Caki2 (cell line): ENCODE results near the gene ENO4. TPM values are rescaled to one million over a fixed set of nuclear protein-coding genes. Genes with fewer than 3 reads are reported as not detected.
A peak's percentile ranks its signal among the peaks of the same experiment; 100 is the strongest.

Source experiments
- DNase-seq: peaks from one replicate; pipeline ENCODE4 v3.0.0-alpha.2; 2015; ENCODE audit warnings: low read depth
- in situ Hi-C: cut with HindIII; loops from 2 replicates; pipeline ENCODE4 v1.10.0; 2016; ENCODE audit warnings: low sequenced_read_pairs, low pct_unique_long_range_greater_than_20kb, mixed read lengths
- total RNA-seq: library from RNA; depleted of rRNA; stranded (reverse); fragments of >200 nt; shearing (Covaris generic); gene quantifications from 2 replicates; pipeline ENCODE4 v1.2.3, GENCODE V29; 2014; ENCODE audit warnings: low replicate concordance

ENO4 gene
- total RNA-seq, 1 experiment from 2014 or later = 0.07 TPM

GRCh38 chr10:116853287-116853686 is 4.0 kb downstream of the ENO4 start:
- in situ Hi-C loops = no loop called here
- DNase-seq = no peak

GRCh38 chr10:116853701-116854100 is 4.4 kb downstream of the ENO4 start:
- no peak for DNase-seq
- in situ Hi-C loops = no loop called here

DNA sequence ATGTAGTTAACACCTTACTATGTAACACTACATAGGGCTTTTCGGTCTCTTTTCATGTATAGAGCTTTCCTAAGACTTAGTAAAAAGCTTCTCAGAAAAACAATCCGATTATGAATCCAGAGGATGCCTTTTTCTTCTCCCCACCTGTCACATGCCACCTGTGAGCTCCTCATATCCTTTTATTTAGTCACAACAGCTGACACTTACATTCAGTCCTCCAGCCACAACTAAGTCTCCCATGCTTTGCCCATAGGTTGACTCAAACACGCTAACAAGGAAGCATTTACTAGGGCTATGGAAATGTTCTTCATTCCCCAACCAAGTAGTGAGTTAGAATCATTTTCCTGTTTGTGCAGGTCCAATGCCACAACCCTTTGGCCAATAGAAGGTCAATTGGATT is 7.9 kb downstream of the ENO4 start:
- in situ Hi-C loops = no loop called here

DNA sequence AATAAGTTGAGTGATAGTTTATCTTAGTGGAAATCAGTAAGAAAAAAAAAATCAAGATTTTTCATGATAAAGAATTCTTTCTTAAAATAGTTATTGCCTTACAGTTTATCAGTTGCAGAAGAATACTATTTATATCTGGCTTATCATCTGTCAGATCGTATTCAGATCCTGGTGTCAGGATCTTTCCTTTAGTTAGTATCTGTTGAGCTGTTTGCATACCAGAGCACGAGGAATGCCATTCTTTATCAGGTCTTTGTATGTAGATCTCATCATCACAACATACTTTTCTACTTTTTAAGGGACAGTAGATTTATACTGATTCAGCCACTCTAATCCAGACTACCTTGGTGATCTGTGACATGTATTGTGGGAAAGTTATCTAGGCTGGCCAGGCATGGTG is 12.5 kb downstream of the ENO4 start:
- in situ Hi-C loops = no loop called here

More for the DNA sequence above, 7.9 kb downstream of the ENO4 start:
- DNase-seq = no peak

GRCh38 chr10:116864436-116864835 is 15.1 kb downstream of the ENO4 start:
- no peak for DNase-seq
- in situ Hi-C loops = no loop called here

More for the DNA sequence above, 12.5 kb downstream of the ENO4 start:
- DNase-seq = no peak

DNA sequence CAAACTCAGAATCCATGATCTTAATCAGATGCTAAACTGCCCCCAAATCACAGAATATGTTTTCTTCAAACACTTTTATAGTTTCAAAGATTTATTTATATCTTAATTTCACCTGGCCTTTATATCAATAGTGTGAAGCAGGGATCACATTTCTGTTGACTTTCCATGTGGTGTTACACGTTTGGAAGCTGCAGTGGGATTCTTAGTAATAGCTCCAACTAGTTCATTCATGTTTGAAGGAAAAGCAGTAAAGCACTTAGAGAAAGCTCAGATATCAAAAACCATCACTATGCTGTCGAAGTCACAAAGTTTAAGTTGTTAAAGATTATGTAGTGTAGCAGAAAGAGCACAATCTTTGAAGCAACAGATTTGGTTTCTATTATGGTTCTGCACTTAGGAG is 16.8 kb downstream of the ENO4 start:
- in situ Hi-C loops = no loop called here
- DNase-seq = no peak

DNA sequence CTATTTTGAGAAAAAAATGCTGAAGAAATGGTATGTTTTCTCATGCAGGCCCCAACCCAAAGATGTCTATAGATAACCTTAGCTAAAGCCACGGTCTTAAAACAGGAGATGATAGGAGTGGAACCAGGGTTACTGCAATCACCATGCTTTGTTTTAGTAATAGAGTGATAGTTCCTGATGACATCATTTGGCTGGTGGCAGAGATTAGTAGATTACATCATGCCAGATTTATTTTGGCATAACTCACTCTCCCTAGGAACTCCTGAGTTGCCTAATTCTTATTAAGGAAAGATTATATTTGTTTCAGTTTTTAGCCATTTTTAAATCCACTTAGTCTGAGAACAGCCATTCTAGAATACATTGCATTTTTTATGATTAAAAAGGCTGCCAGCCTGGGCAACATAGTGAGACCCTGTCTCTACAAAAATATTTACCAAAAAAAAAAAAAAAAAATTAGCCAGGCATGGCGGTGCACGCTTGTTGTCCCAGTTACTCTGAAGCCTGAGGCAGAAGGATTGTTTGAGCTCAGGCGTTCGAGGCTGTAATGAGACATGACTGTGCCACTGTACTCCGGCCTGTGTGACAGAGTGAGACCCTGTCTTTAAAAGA is 17.8 kb downstream of the ENO4 start:
- in situ Hi-C loops = no loop called here
- DNase-seq = no peak

GRCh38 chr10:116868198-116868676 is 18.9 kb downstream of the ENO4 start:
- in situ Hi-C loops = no loop called here
- no peak for DNase-seq

GRCh38 chr10:116868722-116869121 is 19.4 kb downstream of the ENO4 start:
- no peak for DNase-seq
- in situ Hi-C loops = no loop called here

GRCh38 chr10:116870949-116871348 is 21.6 kb downstream of the ENO4 start:
- in situ Hi-C loops = no loop called here
- DNase-seq = peak; percentile 37

GRCh38 chr10:116873134-116873533 is 23.8 kb downstream of the ENO4 start:
- DNase-seq = no peak
- in situ Hi-C loops = no loop called here

DNA sequence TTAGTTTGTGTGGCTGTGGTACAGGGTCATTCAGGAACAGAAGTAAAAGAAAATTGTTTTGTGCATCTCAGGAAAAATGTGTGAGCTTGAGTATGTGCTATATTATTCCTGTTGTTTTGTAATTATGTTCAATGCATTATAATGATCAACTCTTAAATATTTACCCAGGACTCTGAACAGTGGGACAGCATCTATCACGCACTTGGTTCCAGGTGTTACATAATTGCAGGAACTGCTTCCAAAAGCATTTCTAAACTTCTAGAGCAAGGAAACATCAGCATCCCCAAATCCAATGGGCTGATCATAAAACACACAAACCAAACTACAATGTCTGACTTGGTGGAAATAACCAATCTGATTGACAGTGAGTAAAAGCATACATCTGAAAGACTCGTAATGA is 26.6 kb downstream of the ENO4 start:
- in situ Hi-C loops = no loop called here
- DNase-seq = no peak

GRCh38 chr10:116877391-116877790 is 28.1 kb downstream of the ENO4 start:
- in situ Hi-C loops = no loop called here
- DNase-seq = no peak

- in situ Hi-C loops = no loop called here
These were observed 28.8 kb downstream of the ENO4 start for GRCh38 chr10:116878123-116878522.

DNA sequence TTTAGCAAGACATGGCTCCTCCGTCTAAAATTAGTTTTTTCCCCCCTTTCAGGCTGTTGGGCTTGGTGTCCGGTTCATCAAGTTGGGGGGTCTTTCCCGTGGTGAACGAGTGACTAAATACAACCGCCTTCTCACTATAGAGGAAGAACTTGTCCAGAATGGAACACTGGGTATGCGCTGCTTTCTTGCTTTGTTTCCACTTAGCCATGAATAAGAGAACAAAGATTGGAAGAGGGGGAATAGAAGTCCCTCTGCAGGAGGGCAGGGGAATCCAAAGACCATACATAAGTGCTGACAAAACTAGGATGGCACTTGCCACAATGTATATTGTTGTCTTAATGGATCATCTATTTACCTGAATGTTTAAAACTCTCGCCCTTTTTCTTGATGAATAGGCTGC is 30.5 kb downstream of the ENO4 start:
- DNase-seq = no peak
- in situ Hi-C loops = no loop called here

More at GRCh38 chr10:116878123-116878522, 28.8 kb downstream of the ENO4 start:
- no peak for DNase-seq

GRCh38 chr10:116880716-116881482 is 31.6 kb downstream of the ENO4 start:
- DNase-seq = peak; percentile 42
- in situ Hi-C loops = no loop called here

- in situ Hi-C loops = no loop called here
- DNase-seq = no peak
These were observed 33.3 kb downstream of the ENO4 start for GRCh38 chr10:116882639-116883038.

GRCh38 chr10:116886772-116887171 is 37.5 kb downstream of the ENO4 start:
- in situ Hi-C loops = no loop called here
- DNase-seq = no peak

DNA sequence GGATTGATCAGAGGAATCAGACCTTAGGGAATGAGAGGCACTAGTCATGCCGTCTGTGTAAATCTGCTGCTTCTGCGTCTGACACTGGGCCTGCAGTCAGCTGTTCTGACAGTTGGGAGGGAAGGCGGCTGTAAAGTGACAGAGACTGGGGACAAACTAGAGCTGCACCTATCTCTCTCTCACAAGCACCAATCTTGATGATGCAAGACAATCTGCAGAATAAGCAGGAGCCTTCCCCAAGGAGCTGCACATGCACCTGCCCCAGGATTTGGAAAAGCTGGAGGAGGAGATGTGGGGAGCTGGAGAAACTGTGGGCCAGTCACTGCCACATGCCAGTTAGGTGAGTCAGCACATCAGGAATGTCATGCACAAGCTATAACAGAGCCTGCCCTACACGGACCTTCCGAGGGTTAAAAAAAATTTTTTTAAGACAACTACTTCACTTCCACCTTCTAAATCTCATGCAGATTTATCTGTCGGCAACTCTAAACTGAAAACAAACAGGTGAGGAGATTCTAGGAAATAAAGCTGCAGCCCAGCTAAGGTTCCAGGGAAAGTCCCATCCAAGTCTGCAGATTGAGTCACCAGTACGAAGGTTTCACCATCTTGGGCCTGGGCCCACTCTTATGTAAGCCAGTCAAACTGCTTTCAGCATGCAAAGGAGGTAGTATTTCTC is 39.2 kb downstream of the ENO4 start:
- DNase-seq = peak; percentile 80
- in situ Hi-C loops = no loop called here
